Measurements from ENCODE around the gene RIT1.

DNA sequence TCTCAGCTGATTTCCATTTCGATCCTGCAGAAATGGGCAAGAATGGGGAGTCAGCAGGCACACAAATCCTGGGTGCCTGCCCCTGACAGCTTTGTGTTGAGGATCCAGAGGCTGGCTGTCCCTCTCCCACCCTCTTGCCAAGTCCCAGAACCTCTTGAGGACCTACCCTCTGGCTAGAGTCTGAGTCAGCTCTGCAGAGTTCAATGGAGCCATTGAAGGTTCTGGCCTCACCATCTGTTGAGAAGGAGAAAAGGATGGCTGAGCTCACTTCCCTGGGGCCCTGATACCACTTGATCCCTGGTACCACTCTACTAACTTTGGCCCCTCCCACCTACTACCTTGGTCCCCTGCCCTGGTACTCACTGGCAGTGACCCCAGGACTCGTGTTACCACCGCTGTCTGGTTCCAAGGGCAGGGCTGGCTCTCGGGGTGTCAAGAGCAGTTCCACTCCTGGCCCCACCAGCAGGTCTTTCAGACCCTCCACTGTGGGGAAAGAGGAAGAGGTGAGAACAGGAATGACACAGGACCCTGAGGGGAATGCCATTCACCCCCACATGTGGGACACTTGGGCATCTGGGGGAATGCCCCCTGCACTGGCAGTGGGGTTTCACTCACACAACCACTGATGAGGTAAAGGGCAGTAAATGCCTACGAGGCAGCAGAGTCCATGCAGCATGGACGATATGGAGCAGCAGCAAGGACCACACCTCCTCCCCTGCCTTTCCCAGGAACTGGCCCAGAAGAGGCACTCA, 40.8 kb upstream of the RIT1 start:
- TF ChIP-seq, protein P1, sequence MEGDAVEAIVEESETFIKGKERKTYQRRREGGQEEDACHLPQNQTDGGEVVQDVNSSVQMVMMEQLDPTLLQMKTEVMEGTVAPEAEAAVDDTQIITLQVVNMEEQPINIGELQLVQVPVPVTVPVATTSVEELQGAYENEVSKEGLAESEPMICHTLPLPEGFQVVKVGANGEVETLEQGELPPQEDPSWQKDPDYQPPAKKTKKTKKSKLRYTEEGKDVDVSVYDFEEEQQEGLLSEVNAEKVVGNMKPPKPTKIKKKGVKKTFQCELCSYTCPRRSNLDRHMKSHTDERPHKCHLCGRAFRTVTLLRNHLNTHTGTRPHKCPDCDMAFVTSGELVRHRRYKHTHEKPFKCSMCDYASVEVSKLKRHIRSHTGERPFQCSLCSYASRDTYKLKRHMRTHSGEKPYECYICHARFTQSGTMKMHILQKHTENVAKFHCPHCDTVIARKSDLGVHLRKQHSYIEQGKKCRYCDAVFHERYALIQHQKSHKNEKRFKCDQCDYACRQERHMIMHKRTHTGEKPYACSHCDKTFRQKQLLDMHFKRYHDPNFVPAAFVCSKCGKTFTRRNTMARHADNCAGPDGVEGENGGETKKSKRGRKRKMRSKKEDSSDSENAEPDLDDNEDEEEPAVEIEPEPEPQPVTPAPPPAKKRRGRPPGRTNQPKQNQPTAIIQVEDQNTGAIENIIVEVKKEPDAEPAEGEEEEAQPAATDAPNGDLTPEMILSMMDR (IDR thresholded peaks at IDR 0.05; ENCODE audit: poor library complexity, severe bottlenecking), result no peak
- TF ChIP-seq POLR2AphosphoS5 (IDR thresholded peaks at IDR 0.05) (no peak), REST (IDR thresholded peaks at IDR 0.05; ENCODE audit: borderline replicate concordance) (no peak), EP300 (conservative IDR thresholded peaks at IDR 0.05; ENCODE audit: poor library complexity, severe bottlenecking) (no peak), SMC3 (conservative IDR thresholded peaks at IDR 0.05; ENCODE audit: poor library complexity) (no peak)

Measured in neural cell (in vitro differentiated cells).